PFSK-1 (cell line): Measurements from ENCODE around the gene SEMA4D.

Experiments used
- FOXP2 ChIP-seq: optimal IDR thresholded peaks from 2 replicates; pipeline ENCODE3; 2011; ENCODE audit warnings: borderline replicate concordance, control low read depth, inconsistent platforms; ENCODE audit not compliant: insufficient read depth; ENCODE audit errors: extremely low read length, extremely low read depth
- REST ChIP-seq, 2 experiments: IDR thresholded peaks; 2 replicates each; pipeline versions ENCODE4 v1.6.1 to v1.8.0; 2011 to 2012; ENCODE audit warnings: low read depth in 2 of 2, low read length in 2 of 2, control low read depth in 1 of 2, inconsistent platforms in 1 of 2, mild to moderate bottlenecking in 1 of 2, moderate library complexity in 1 of 2; ENCODE audit not compliant: insufficient read depth in 1 of 2
- SIN3A ChIP-seq: IDR thresholded peaks from 2 replicates; pipeline ENCODE4 v1.6.1; 2012; ENCODE audit warnings: mild to moderate bottlenecking, low read length, moderate library complexity, borderline replicate concordance; ENCODE audit not compliant: insufficient read depth

- TF ChIP-seq SIN3A = no peak
- no peak for TF ChIP-seq REST (IDR thresholded peaks at IDR 0.05; ENCODE audit: insufficient read depth in 1 of 2, low read depth in 2 of 2, low read length in 2 of 2)
- TF ChIP-seq FOXP2 = no peak
Observed at GRCh38 chr9:89431930-89432725, 65.8 kb downstream of the SEMA4D start.
